NCI-H510A (cell line): ENCODE data around the gene LIPC.

ENCODE experiments used
- DNase-seq: peaks from one replicate; lab custom pipeline; 2025; lab: John Stamatoyannopoulos, UW

LIPC gene

GRCh38 chr15:58475573-58476524 is 44.1 kb downstream of the LIPC start:
- peak; percentile 74 for DNase-seq

- no peak for DNase-seq
Measured at GRCh38 chr15:58476525-58477162, 44.9 kb downstream of the LIPC start.

DNA sequence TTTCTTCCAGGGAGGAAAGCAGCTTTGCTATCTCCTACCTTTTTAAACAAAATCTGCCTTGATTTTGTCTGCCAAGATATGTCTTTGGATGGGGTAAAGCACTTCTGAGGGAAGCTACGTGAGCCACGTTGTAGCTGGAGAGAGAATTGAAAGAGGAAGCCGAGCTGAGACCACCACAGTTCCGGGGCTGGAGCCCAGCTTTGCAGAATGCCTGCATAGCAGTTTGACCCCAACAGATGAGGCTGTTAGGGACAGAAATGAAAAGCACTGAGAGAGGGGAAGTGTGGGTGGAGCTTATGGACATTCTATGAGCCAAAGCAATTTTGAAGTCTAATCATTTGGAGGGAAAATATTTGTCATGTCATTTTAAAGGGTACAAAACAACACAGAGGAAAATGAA is 45.4 kb downstream of the LIPC start:
- DNase-seq, result no peak

DNA sequence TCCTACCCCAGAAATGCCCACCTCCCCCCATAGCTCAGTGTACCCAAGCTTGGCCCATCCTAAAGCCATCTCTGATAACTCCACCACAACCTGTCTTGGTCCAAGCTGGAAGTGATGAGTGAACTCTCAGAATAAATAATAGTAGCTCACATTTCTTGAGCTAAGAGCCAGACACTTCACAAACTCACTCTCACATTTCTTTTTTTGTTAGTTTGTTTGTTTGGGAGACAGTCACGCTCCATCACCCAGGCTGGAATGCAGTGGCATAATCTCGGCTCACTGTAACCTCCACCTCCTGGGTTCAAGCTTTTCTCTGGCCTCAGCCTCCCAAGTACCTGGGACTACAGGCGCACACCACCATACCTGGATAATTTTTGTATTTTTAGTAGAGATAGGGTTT is 46.2 kb downstream of the LIPC start:
- DNase-seq, result no peak

DNA sequence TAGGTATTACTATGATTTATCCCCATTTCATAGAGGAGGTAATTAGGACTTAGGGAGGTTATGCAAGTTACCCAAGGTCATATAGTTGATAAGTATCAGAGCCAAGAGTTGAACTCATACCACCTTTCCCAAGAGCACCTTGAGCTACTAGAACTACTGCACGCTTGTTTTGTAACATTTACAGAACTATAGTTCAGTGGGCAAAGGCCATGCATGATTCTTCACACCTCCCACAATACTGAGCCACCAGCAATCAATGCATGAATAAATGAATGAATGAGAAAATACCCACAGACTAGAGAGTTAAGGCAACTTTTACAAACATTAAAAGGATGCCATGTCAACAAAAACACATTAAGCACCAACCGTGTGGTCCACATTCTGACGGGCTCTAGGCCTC is 46.8 kb downstream of the LIPC start:
- DNase-seq, result no peak

- no peak for DNase-seq
Measured at GRCh38 chr15:58479941-58480340, 48.1 kb downstream of the LIPC start.

GRCh38 chr15:58483376-58483775 is 51.6 kb downstream of the LIPC start:
- DNase-seq, result no peak

DNA sequence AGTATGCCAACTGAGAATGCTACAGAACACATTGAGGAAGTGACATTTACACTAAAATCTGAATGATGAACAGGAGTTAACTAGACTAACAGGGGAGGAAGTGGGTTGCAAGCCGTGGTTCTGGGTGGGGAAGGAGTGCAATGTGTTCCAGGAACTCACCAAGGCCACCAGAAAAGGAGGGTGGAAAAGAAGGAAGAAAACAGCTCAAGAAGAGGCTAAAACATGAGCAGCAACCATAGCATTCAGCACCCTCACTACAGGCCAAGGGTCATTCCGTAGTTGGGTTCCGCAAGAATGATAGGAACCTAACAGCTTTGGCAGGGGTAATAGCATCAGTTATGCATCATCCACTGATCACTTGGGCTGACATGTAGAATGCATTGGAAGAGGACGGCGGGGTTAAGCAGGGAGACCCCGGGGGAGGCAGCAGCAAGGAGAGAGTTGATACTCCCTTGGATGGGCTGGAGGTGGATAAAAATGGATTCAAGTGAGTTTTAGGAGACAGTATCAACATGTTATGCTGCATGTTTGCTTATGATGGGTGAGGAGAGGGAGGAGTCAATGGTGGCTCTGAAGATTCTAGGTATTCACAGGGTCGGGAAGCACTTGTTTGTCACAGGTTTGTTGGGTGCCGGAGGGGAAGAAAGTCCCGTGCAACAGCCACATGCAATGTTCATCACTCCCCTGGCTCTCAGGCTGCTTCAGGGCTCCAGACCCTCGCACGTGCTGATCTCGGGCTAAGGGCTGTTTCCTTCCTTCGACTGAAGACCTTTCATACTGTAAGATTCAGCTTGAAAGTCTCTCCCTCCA is 53.2 kb downstream of the LIPC start:
- DNase-seq, result no peak

- no peak for DNase-seq
Measured at GRCh38 chr15:58486062-58486461, 54.3 kb downstream of the LIPC start.

GRCh38 chr15:58486564-58486963 is 54.8 kb downstream of the LIPC start:
- DNase-seq, result no peak

- no peak for DNase-seq
Measured at GRCh38 chr15:58487041-58487723, 55.4 kb downstream of the LIPC start.

DNA sequence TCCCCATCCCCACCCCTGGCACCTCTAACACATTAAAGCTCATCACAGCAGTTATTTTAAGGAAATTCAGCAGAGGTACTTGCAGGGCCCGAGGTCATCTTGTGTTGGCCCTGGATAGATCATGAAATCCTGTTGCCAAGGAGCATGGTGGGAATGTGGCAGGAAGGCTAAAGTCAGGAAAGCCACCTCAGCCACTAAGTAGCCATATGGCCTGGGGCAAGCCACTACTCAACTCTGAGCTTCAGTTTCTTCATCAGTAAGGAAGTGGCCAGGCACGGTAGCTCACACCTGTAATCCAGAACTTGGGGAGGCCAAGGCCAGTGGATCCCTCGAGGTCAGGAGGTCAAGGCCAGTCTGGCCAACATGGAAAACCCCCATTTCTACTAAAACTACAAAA is 55.9 kb downstream of the LIPC start:
- DNase-seq, result no peak

DNA sequence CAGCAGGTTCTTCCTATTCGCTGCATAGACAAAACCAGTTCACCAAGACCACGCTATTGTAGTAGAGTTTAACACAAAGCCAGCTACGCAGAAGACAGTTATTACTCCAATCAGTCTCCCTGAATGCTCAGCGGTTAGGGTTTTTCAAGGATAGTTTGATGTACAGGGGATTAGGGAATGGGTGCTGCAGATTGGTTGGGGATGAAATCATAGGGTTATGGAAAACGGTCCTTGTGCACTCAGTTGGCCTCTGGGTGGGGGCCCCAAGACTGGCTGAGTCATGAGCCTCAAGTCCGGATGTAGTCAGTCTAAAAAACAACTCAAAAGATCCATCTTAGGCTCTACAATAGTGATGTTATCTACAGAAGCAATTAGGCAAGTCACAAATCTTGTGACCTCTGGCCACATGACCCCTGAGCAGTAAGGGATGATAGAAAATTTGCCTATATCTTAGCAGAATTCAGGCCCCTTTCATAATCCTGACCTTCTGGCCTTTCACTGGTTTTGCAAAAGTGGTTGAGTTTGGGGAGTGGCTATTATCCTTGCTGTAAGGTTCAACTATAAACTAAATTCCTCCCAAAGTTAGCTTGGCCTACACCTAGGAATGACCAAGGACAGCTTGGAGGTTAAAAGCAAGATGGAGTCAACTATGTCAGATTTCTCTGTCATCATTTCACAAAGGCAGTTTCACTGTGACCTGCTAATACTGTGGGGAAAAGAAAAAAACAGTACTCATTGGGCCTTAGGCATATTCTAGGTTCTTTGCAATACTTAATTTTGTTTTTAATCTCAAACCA is 57.7 kb downstream of the LIPC start:
- DNase-seq, result no peak

- no peak for DNase-seq
Measured at GRCh38 chr15:58490086-58490887, 58.5 kb downstream of the LIPC start.

- DNase-seq, result no peak
Measured at GRCh38 chr15:58490888-58491473, 59.2 kb downstream of the LIPC start.

DNA sequence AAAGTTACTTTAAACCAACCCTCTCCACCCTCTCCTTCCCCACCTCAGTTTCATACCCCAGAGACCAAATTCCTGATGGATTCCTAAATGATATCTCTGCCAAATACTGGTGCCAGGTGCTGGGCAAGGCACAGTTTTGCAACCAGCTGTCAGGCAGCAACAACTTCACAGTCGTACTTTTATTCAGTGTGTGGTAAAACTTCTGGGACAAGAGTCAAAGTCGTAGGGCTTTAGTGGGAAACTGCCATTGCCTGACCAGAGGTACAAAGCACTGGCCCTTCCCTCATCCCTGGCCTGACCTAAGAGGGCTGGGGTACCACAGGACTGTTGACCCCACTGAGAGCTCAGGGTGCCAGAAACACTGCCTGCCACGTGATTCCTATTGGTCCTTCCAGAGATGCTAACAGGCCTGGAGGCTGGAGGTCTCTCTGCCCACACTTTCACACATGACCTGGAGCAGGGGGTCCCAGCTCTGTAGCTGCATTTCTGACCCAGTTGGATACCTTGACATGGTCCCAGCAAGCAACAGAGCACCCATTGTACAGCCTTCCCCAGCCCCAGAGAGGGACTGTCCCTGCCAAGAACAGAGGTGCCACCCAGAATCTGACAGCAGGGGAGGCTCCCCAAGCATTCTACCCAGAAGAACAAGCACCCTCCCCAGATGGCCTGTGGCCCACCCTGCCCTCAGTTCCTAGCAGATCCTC is 59.9 kb downstream of the LIPC start:
- no peak for DNase-seq

DNA sequence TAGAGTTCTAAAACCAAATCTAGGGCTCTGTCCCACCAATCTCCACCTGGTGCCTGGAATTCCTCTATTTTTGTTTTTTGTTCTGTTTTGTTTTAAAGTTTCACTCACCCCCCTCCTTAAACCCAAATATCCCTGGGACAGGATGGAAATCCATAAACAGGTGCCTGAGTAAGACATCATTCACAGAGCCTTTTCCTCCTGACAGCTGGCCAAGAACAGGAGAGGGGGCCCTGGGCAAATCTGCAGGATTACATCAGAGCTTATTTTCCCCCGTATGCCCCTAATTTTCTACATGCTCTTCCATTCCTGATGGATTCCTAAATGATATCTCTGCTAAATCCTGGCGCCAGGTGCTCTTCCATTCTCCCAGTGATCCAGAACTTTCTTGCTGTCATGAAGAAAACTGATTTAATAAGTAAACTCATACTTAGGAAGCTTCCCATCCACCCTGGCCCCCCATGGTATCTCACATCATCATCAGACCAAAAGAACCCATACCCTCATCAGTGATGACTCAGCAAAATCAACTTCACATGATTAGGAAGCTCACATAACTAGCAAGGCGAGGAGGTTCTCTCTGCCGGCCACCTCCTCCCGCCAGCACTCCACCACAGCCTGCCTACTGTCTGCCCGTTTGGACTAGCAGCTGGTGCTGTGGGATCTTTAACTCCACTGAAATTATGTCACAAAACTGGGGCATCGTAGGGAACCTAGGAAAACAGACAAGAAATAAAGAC is 61.0 kb downstream of the LIPC start:
- no peak for DNase-seq

GRCh38 chr15:58494567-58494966 is 62.8 kb downstream of the LIPC start:
- DNase-seq, result no peak
